ENCODE results near the gene OGDH.

The OGDH gene

GRCh38 chr7:44757311-44757710 lies 150.9 kb downstream of the OGDH start:
- H3K9ac ChIP-seq (ENCODE audit: low read depth, low read length) = no peak overlapping the region
- H3K9me3 ChIP-seq (ENCODE audit: control insufficient read depth, insufficient read depth, low read length) = no peaks in the 10 kb centered on the region
- peaks cover 16% of the 10 kb centered on the region; the same call in 1 of the 2 replicates for H3K36me3 ChIP-seq (ENCODE audit: insufficient read depth, low read length)
- peaks cover 7% of the 10 kb centered on the region for H3K4me1 ChIP-seq (ENCODE audit: insufficient read depth, low read length)

- no peaks in the 10 kb centered on the region for H3K9me3 ChIP-seq (ENCODE audit: control insufficient read depth, insufficient read depth, low read length)
- H3K4me1 ChIP-seq (ENCODE audit: insufficient read depth, low read length) = peaks cover 7% of the 10 kb centered on the region
- H3K36me3 ChIP-seq (ENCODE audit: insufficient read depth, low read length) = peaks cover 16% of the 10 kb centered on the region; the same call in 1 of the 2 replicates
- no peak overlapping the region for H3K9ac ChIP-seq (ENCODE audit: low read depth, low read length)
Measured at GRCh38 chr7:44757739-44758138, 151.3 kb downstream of the OGDH start.

All from ES-I3 (cell line).